Caki2 (cell line): Measurements from ENCODE around the gene ATP10A. TPM values are rescaled to one million over a fixed set of nuclear protein-coding genes. Genes with fewer than 3 reads are reported as not detected.
"Not testable (repeated sequence)": the region's sequence is repeated elsewhere in the genome, so short reads cannot be mapped to it uniquely, and the experiment has no call there.

ENCODE experiments used
- DNase-seq: peaks from one replicate; pipeline ENCODE4 v3.0.0-alpha.2; 2015; ENCODE audit warnings: low read depth
- in situ Hi-C: cut with HindIII; loops from 2 replicates; pipeline ENCODE4 v1.10.0; 2016; ENCODE audit warnings: low sequenced_read_pairs, low pct_unique_long_range_greater_than_20kb, mixed read lengths
- total RNA-seq: library from RNA; depleted of rRNA; stranded (reverse); fragments of >200 nt; shearing (Covaris generic); gene quantifications from 2 replicates; pipeline ENCODE4 v1.2.3, GENCODE V29; 2014; ENCODE audit warnings: low replicate concordance

ATP10A gene
- total RNA-seq, 1 experiment from 2014 or later, result 2.9 TPM

GRCh38 chr15:25787855-25788520, 75.1 kb downstream of the ATP10A start:
- peak; percentile 23 for DNase-seq
- in situ Hi-C loops, result no loop called here

GRCh38 chr15:25787381-25787780, 75.7 kb downstream of the ATP10A start:
- in situ Hi-C loops, result no loop called here
- no peak for DNase-seq

GRCh38 chr15:25786040-25786439, 77.1 kb downstream of the ATP10A start:
- DNase-seq, result no peak
- in situ Hi-C loops, result no loop called here

GRCh38 chr15:25785641-25786025, 77.5 kb downstream of the ATP10A start:
- no peak for DNase-seq
- in situ Hi-C loops, result no loop called here

- DNase-seq, result no peak
- in situ Hi-C loops, result no loop called here
Measured at GRCh38 chr15:25784876-25785640, 78.1 kb downstream of the ATP10A start.

- DNase-seq, result no peak
- in situ Hi-C loops, result no loop called here
Measured at GRCh38 chr15:25783607-25784540, 79.3 kb downstream of the ATP10A start.

- no peak for DNase-seq
- in situ Hi-C loops, result no loop called here
Measured at GRCh38 chr15:25783134-25783533, 80.0 kb downstream of the ATP10A start.

- DNase-seq, result no peak
- in situ Hi-C loops, result no loop called here
Measured at GRCh38 chr15:25780479-25781255, 82.5 kb downstream of the ATP10A start.

- in situ Hi-C loops, result no loop called here
- DNase-seq, result no peak
Measured at GRCh38 chr15:25778161-25778560, 85.0 kb downstream of the ATP10A start.

- in situ Hi-C loops, result no loop called here
Measured at GRCh38 chr15:25777037-25777436, 86.1 kb downstream of the ATP10A start.

GRCh38 chr15:25776071-25776746, 86.9 kb downstream of the ATP10A start:
- DNase-seq, result no peak
- in situ Hi-C loops, result no loop called here

More at GRCh38 chr15:25777037-25777436, 86.1 kb downstream of the ATP10A start:
- no peak for DNase-seq

- peak; percentile 86 for DNase-seq
Measured at GRCh38 chr15:25775317-25775912, 87.7 kb downstream of the ATP10A start.

GRCh38 chr15:25774871-25775270, 88.3 kb downstream of the ATP10A start:
- no peak for DNase-seq
- in situ Hi-C loops, result no loop called here

More at GRCh38 chr15:25775317-25775912, 87.7 kb downstream of the ATP10A start:
- in situ Hi-C loops, result no loop called here

- no peak for DNase-seq
- in situ Hi-C loops, result no loop called here
Measured at GRCh38 chr15:25773248-25773647, 89.9 kb downstream of the ATP10A start.

GRCh38 chr15:25772500-25772899, 90.6 kb downstream of the ATP10A start:
- in situ Hi-C loops, result no loop called here
- DNase-seq, result no peak

- DNase-seq, in situ Hi-C loops: not testable (repeated sequence)
Measured at GRCh38 chr15:25771736-25772135, 91.4 kb downstream of the ATP10A start.

GRCh38 chr15:25771338-25771706, 91.8 kb downstream of the ATP10A start:
- in situ Hi-C loops, result no loop called here

More at GRCh38 chr15:25771338-25771706, 91.8 kb downstream of the ATP10A start:
- DNase-seq, result no peak
